GM19023 (cell line): Measurements from ENCODE around the gene CCDC146.
"Not testable (repeated sequence)": the region's sequence is repeated elsewhere in the genome, so short reads cannot be mapped to it uniquely, and the experiment has no call there.

ENCODE experiments used
- ATAC-seq: cut with Tn5 transposase; IDR thresholded peaks from one replicate; pipeline ENCODE4 v1.9.1; 2021; ENCODE audit warnings: mild to moderate bottlenecking, moderate library complexity; ENCODE audit not compliant: unreplicated experiment

Gene CCDC146

GRCh38 chr7:77244222-77244934 is 122.0 kb downstream of the CCDC146 start:
- ATAC-seq, result no peak

- no peak for ATAC-seq
Observed at GRCh38 chr7:77245015-77245755, 122.8 kb downstream of the CCDC146 start.

DNA sequence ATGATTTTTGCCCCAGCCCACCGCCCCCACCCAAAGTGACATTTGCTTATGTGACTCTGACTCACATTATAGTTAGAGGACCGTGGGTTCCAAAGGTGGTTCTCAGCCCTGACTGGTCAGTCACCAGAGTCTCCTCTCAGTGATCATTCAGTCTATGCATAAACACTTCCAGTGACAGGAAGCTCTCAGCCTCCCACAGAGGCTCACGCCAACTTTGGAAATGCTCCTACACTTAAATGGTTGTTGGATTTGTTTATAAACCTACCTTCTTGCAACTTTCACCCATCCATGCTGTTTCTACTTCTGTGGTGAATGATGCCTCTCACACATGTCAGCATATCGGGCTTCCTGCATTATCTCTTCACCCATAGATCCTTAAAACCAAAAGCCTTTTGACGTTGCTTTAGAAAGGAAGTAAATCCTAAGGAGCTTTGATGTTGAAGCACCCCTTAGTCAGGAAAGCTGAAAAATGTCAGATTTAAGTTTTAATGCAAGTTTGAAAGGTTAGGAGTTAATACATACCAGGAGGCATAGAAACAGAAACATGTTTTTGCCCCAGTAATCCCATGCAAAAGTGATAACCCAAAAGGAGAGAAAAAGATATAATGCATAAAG is 123.7 kb downstream of the CCDC146 start:
- no peak for ATAC-seq

DNA sequence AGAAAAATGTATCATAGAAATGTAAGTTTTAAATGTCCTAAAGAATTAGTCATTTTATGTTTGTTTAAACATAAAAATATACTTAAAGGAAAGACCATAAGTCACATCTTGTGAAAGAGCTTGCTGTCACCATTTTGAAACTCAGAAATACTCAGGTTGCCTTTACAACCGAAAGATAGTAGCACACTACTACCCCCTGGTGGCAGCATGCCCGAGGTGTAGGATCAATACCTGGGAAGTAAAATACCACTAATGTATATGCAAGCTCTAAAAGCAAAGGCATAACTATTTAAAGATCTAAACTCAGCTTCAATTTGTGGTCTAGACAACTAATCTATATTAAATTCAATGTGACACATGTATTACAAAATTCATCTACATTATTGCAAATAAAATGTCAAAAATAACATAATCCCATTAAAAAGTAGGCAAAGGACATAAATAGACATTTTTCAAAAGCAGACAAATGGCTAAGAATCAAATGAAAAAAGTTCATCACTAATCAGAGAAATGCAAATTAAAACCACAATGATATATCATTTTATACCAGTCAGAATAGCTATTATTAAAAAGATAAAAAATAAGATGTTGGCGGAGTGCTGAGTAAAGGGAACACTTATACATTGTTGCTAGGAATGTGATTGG is 124.9 kb downstream of the CCDC146 start:
- no peak for ATAC-seq

DNA sequence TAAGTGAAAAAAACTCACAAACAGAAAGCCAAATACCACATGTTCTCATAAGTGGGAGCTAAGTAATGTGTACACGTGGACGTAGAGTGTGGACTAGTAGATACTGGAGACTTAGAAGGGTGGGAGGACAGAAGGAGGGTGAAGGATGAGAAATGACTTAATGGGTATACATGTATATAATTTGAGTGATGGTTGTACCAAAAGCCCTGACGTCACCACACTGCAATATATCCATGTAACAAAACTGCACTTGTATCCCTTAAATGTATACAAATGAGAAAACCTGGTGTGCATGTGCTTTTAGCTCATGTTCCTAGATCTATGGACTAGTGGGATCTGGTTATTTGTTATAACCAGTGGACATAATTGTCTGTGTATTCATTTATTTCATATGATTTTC is 125.7 kb downstream of the CCDC146 start:
- ATAC-seq, result no peak

- no peak for ATAC-seq
Observed at GRCh38 chr7:77252506-77252905, 130.1 kb downstream of the CCDC146 start.

GRCh38 chr7:77253151-77253550 is 130.7 kb downstream of the CCDC146 start:
- ATAC-seq, result no peak

GRCh38 chr7:77254429-77254828 is 132.0 kb downstream of the CCDC146 start:
- ATAC-seq, result no peak

DNA sequence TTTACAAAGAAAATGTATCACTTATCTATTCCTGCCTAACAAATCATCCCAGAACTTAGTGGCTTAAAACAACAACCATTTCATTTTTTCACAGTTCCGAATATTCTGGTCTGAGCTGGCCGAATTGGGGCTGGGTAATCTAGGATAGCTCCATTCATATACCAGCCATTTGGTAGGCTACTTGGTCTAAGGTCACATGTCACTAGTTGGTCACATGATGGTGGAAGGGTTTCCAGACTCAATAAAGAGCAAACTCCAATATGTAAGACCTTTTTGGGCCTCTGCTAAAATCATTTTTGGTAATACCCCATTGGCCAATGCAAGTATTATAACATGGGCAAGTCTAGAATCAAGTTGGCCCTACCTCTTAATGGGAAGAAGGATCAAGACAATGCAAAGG is 132.5 kb downstream of the CCDC146 start:
- ATAC-seq, result no peak

- no peak for ATAC-seq
Observed at GRCh38 chr7:77258014-77258413, 135.6 kb downstream of the CCDC146 start.

- no peak for ATAC-seq
Observed at GRCh38 chr7:77258593-77258992, 136.2 kb downstream of the CCDC146 start.

DNA sequence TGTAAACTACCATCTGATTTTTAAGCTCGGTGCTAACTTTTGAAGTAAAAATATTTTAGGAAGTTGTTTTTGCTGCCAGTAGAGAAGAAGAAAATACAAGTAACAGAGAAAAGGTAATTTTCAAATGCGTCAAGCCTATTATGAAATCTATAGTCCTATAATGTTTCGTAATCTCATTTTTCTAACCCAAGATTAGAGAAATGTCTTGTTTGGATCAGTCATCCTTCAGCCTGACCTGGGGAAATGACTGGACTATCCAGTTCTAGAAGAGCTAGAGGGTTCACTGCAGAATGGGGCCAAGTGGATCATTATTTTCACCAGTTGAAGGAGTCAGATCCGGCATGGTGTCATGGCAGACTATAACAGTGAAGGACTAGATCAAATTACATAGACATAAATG is 139.9 kb downstream of the CCDC146 start:
- no peak for ATAC-seq

- no peak for ATAC-seq
Observed at GRCh38 chr7:77265666-77266065, 143.3 kb downstream of the CCDC146 start.

DNA sequence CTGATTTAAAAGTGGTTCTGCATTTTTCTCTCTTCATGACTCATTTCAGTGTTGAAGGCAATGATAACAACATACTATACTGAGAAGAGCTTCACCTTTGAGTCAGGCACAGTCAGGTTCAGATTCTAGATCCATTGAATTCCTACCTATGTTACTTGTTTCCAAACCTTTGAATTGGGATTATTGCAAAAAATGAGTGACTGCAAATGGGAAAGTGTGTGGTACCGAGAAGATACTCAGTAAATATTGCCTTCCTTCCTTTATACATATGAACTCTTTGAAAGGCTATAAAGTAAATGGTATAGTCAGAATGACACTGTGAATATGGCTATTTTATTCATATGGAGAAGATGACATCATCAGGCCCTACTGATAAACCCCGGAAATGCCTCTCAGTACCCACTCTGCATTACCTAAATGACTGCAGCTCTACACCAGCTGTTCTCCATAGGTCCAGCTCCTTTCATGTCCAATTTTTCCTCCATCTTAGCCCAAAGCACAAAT is 143.9 kb downstream of the CCDC146 start:
- ATAC-seq, result peak; percentile 89

- peak; percentile 64 for ATAC-seq
Observed at GRCh38 chr7:77269360-77270093, 147.1 kb downstream of the CCDC146 start.

- no peak for ATAC-seq
Observed at GRCh38 chr7:77270094-77270480, 147.7 kb downstream of the CCDC146 start.

DNA sequence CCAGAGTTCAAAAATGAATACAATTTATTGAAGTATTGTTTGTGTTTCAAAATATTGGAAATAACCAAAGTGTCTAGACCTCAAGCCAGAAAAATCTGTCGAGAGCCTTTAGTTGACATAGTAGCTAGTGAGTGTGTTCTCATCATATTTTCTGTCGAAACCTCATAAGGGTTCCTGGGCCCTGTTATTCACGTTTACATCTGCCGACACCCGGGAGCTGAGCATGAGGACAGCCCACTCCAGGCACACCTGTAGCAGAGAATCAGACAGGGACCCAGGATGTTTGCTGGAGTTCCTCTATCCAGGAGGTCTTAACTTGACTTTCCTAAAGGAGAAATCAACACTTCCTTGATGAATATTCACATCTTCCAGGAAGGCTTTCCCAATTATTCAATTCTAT is 149.4 kb downstream of the CCDC146 start:
- ATAC-seq, result no peak

DNA sequence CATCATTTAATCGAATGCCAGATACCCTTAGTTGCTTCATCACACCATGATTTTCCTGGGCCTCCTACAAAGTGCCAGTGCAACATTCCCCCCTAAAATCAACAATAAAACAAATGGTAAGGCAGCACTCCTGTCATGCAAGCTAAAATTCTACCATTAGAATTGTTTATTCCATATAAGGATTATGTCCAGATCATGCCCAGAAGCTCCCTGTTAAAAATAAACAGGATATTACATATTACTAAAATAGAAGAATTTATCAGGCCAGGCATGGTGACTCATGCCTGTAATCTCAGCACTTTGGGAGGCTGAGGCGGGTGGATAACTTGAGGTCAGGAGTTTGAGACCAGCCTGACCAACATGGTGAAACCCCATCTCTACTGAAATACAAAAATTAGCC is 153.2 kb downstream of the CCDC146 start:
- ATAC-seq, result not testable (repeated sequence)

DNA sequence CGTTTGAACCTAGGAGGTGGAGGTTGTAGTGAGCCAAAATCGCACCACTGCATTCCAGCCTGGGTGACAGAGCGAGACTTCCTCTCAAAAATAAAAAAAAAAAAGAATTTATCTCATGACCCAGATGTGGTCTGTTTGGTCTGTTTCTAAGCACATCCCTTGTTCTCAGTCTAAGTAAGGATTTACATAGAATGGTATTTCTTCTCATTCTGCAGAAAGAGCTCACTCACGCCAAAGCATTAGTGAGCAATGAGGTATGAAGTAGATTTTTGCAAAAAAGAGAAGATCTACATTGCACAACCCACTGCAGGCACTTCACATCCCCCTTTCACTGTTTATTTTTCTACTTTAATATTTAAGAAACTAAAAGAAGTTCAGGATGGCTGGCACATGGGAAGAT is 153.7 kb downstream of the CCDC146 start:
- no peak for ATAC-seq

DNA sequence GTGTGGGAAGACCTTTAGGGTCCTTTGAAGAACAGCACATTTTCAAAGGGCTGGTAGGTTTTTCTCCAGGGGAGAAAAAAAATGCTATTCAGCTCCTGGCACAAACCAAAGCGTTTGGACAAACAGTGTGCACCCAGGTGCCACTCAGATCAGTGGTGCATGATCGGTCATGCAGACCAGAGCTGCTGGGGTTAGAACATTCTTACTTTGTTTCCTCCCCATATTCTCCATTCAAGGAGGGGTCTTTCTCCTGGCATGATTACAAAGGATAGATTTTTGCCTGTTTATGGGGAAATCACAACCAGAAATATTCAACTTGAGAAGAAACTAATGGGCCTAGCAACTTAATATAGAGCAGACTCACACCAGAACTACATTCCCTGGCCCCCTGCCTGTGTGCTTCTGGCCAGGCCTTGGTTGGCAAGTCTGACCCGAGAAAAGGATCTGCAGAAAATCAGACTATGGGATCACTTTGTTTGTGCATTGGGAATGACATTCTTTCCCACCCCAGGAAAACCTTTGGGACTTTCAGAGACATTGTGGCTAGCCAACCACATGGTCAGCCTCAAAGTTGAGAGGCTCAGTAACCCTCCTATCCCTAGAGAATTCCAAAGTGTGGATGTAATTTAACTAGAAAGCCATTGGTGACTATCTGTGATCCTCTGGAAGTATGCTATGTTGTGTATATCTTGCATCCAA is 159.5 kb downstream of the CCDC146 start:
- no peak for ATAC-seq
